K562 (cell line): ENCODE measurements around the gene NDUFB3. TPM values are rescaled to one million over a fixed set of nuclear protein-coding genes. Genes with fewer than 3 reads are reported as not detected.

Source experiments
- ATF7 ChIP-seq: fragments of 450-650 bp; IDR thresholded peaks from 2 replicates; pipeline ENCODE4 v1.7.1; 2014; ENCODE audit warnings: mild to moderate bottlenecking, moderate library complexity
- CAMTA2 ChIP-seq: fragments of 250-450 bp; sonication (Bioruptor Pico); conservative IDR thresholded peaks from 2 replicates; pipeline ENCODE4 v1.5.1; 2022
- CREB1 ChIP-seq, 2 experiments: sonication (generic) in 1 of 2; formaldehyde crosslinking in 1 of 2; IDR thresholded peaks; 2 replicates each; pipeline versions ENCODE4 v1.6.1 to v1.8.0; 2012 to 2022; ENCODE audit warnings: inconsistent platforms in 1 of 2, mild to moderate bottlenecking in 1 of 2, missing genetic modification reagents in 1 of 2, moderate library complexity in 1 of 2
- DPF2 ChIP-seq: fragments of 450-650 bp; IDR thresholded peaks from 2 replicates; pipeline ENCODE4 v1.6.1; 2016
- EP300 ChIP-seq: IDR thresholded peaks from 2 replicates; pipeline ENCODE4 v1.6.1; 2012; ENCODE audit warnings: low read length, improper control_type of control experiment
- FOSL1 ChIP-seq: fragments of 200-800 bp; sonication (Bioruptor generic); conservative IDR thresholded peaks from 2 replicates; pipeline ENCODE4 v1.6.1; 2016; ENCODE audit warnings: missing genetic modification characterization, missing compliant biosample characterization
- NELFE ChIP-seq: IDR thresholded peaks from 2 replicates; pipeline ENCODE4 v1.6.1; 2011; ENCODE audit warnings: mild to moderate bottlenecking; ENCODE audit not compliant: insufficient read depth, insufficient read length
- PHB ChIP-seq: fragments of 250-450 bp; sonication (Bioruptor Pico); IDR thresholded peaks from 2 replicates; pipeline ENCODE4 v1.5.0; 2021
- RNF2 ChIP-seq: sonication (generic); IDR thresholded peaks from 2 replicates; pipeline ENCODE4 v1.6.1; 2016
- STAT5A ChIP-seq: IDR thresholded peaks from 2 replicates; pipeline ENCODE4 v1.6.1; 2012; ENCODE audit warnings: low read length, inconsistent platforms, borderline replicate concordance
- TAF7 ChIP-seq: fragments of 450-650 bp; IDR thresholded peaks from 2 replicates; pipeline ENCODE4 v1.6.1; 2016; ENCODE audit warnings: missing genetic modification characterization, missing compliant biosample characterization
- TCF3 ChIP-seq: sonication (generic); formaldehyde crosslinking; IDR thresholded peaks from 2 replicates; pipeline ENCODE4 v1.4.0; 2020; ENCODE audit warnings: mild to moderate bottlenecking, missing genetic modification reagents
- TSC22D4 ChIP-seq: fragments of 450-650 bp; IDR thresholded peaks from 2 replicates; pipeline ENCODE4 v1.6.1; 2016; ENCODE audit warnings: missing genetic modification characterization, missing biosample characterization, control low read depth
- ZEB2 ChIP-seq: fragments of 450-650 bp; IDR thresholded peaks from 2 replicates; pipeline ENCODE4 v1.6.1; 2016
- ZNF449 ChIP-seq: fragments of 250-450 bp; sonication (Bioruptor Pico); IDR thresholded peaks from 2 replicates; pipeline ENCODE4 v1.8.0; 2022; ENCODE audit warnings: moderate library complexity, mild to moderate bottlenecking, inconsistent platforms
- ZNF592 ChIP-seq: fragments of 450-650 bp; IDR thresholded peaks from 2 replicates; pipeline ENCODE4 v1.6.1; 2017; ENCODE audit warnings: antibody characterized with exemption, mild to moderate bottlenecking
- ZNF707 ChIP-seq: fragments of 250-450 bp; sonication (Bioruptor Pico); conservative IDR thresholded peaks from 2 replicates; pipeline ENCODE4 v1.8.0; 2022; ENCODE audit warnings: inconsistent platforms, mild to moderate bottlenecking, moderate library complexity
- polyA plus RNA-seq, 8 experiments: library from polyadenylated mRNA; depleted of rRNA in 4 of 8; stranded (reverse) in 5 of 8; unstranded in 3 of 8; fragments of >200 nt; fragmentation: Nextera tagmentation in 2 of 8; fragmentation: Illumina TruSeq in 1 of 8; extraction: Ambion mirVana in 2 of 8; extraction: Trizol in 1 of 8; gene quantifications; 2 replicates each; pipeline versions ENCODE4 v1.2.1 to v1.2.3, GENCODE V29; 2011 to 2014; ENCODE audit warnings: inconsistent platforms in 1 of 8, missing spikeins in 1 of 8
- total RNA-seq, 7 experiments: library from RNA; depleted of rRNA in 6 of 7; stranded (reverse); fragments of >200 nt in 6 of 7; fragmentation: Illumina TruSeq in 2 of 7; extraction: Trizol in 2 of 7; gene quantifications; 2 replicates each; pipeline versions ENCODE4 v1.2.1 to v1.2.3, GENCODE V29; 2011 to 2021; ENCODE audit warnings: low replicate concordance in 1 of 7

NDUFB3 gene
- total and polyA plus RNA-seq, 9 of the 15 experiments (the other 6 are each of a cell fraction or from before 2014, with no cell fraction given), result 126 to 786 (median 156) TPM

GRCh38 chr2:201130524-201131186, 58.9 kb downstream of the NDUFB3 start (continued):
- TF ChIP-seq ZNF592 (peak; percentile 75), PHB (no peak), ZNF707 (CRISPR knock-in tag) (no peak), ZNF449 (no peak), RNF2 (no peak), STAT5A (no peak), TCF3 (peak; percentile 71; the same call in 1 of the 2 replicates), EP300 (peak; percentile 67; the same call in 1 of the 2 replicates), TSC22D4 (tag) (no peak), CREB1 (IDR thresholded peaks at IDR 0.05) (no peak), CREB1 (CRISPR knock-in tag; IDR thresholded peaks at IDR 0.05) (no peak), CAMTA2 (no peak), TAF7 (no peak), NELFE (no peak), ATF7 (peak; percentile 14; the same call in 1 of the 2 replicates), DPF2 (peak; percentile 90), FOSL1 (tag) (peak; percentile 95), ZEB2 (0 out of 2 replicates have a peak, but pooled peaks have one; percentile 48)
